GM23248 (cell line): ENCODE measurements around the gene TPP1. TPM values are rescaled to one million over a fixed set of nuclear protein-coding genes. Genes with fewer than 3 reads are reported as not detected.

Experiments
- DNase-seq: peaks from one replicate; pipeline ENCODE4 v3.0.0-alpha.2; 2015
- H2AFZ ChIP-seq: fragments of 200-600 bp; sonication (generic); 2 replicates; pipeline ENCODE4 v1.6.1; 2016; ENCODE audit warnings: antibody characterized with exemption
- H3F3A ChIP-seq: fragments of 200-600 bp; sonication (generic); 2 replicates; pipeline ENCODE4 v1.6.1; 2016; ENCODE audit warnings: mild to moderate bottlenecking, antibody characterized with exemption, mixed run types; ENCODE audit not compliant: insufficient read depth
- H3K27ac ChIP-seq: fragments of 200-600 bp; sonication (generic); 2 replicates; pipeline ENCODE4 v1.5.1; 2016; ENCODE audit warnings: mild to moderate bottlenecking
- H3K27me3 ChIP-seq: fragments of 200-600 bp; sonication (generic); replicated peaks from 2 replicates; pipeline ENCODE4 v1.6.1; 2016; ENCODE audit warnings: mild to moderate bottlenecking; ENCODE audit not compliant: insufficient read depth
- H3K36me3 ChIP-seq: fragments of 200-600 bp; sonication (generic); 2 replicates; pipeline ENCODE4 v1.6.1; 2016; ENCODE audit warnings: low read depth, mild to moderate bottlenecking
- H3K4me1 ChIP-seq: fragments of 200-600 bp; sonication (generic); 2 replicates; pipeline ENCODE4 v1.6.1; 2016; ENCODE audit warnings: mild to moderate bottlenecking; ENCODE audit not compliant: insufficient read depth
- H3K4me2 ChIP-seq: fragments of 200-600 bp; sonication (generic); one replicate; pipeline ENCODE4 v1.6.1; 2016; ENCODE audit warnings: mild to moderate bottlenecking; ENCODE audit not compliant: unreplicated experiment
- H3K4me3 ChIP-seq: fragments of 200-600 bp; sonication (generic); 2 replicates; pipeline ENCODE4 v1.5.1; 2016; ENCODE audit warnings: mild to moderate bottlenecking
- H3K79me2 ChIP-seq: fragments of 200-600 bp; sonication (generic); 2 replicates; pipeline ENCODE4 v1.6.1; 2016; ENCODE audit warnings: mild to moderate bottlenecking; ENCODE audit not compliant: insufficient read depth
- H3K9ac ChIP-seq: fragments of 200-600 bp; sonication (generic); 2 replicates; pipeline ENCODE4 v1.6.1; 2016; ENCODE audit warnings: mild to moderate bottlenecking
- H3K9me2 ChIP-seq: fragments of 200-600 bp; sonication (generic); 2 replicates; pipeline ENCODE4 v1.6.1; 2016; ENCODE audit warnings: mixed run types, mild to moderate bottlenecking, moderate library complexity; ENCODE audit not compliant: insufficient read depth
- H3K9me3 ChIP-seq: fragments of 200-600 bp; sonication (generic); one replicate; pipeline ENCODE4 v1.6.1; 2017; ENCODE audit warnings: low read depth
- H4K20me1 ChIP-seq: fragments of 200-600 bp; sonication (generic); 2 replicates; pipeline ENCODE4 v1.6.0; 2016; ENCODE audit not compliant: insufficient read depth
- EZH2 ChIP-seq: fragments of 200-600 bp; sonication (generic); IDR thresholded peaks from 2 replicates; pipeline ENCODE4 v1.6.1; 2018; ENCODE audit warnings: antibody characterized with exemption, mild to moderate bottlenecking; ENCODE audit not compliant: insufficient read depth, poor library complexity, severe bottlenecking
- EZH2phosphoT487 ChIP-seq: fragments of 200-600 bp; sonication (generic); IDR thresholded peaks from 2 replicates; pipeline ENCODE4 v1.6.1; 2018; ENCODE audit warnings: antibody characterized with exemption, moderate library complexity, mild to moderate bottlenecking, low read depth; ENCODE audit not compliant: insufficient read depth
- WGBS, 2 experiments: methylation state at CpG; one replicate each; pipeline ENCODE4 v1.1.6; 2015 to 2017; ENCODE audit warnings: low lambda C conversion rate in 2 of 2, low coverage in 1 of 2; ENCODE audit errors: missing lambda C conversion rate in 2 of 2; 5-methylcytosine and 5-hydroxymethylcytosine counted together
- in situ Hi-C: fragments of 300-500 bp; cut with MboI; formaldehyde crosslinking; loops from 2 replicates; pipeline ENCODE4 v1.15.0; 2020
- polyA plus RNA-seq: library from polyadenylated mRNA; unstranded; fragments of >200 nt; fragmentation: Nextera tagmentation; extraction: Ambion mirVana; gene quantifications from 2 replicates; pipeline ENCODE4 v1.2.1, GENCODE V29; 2016
- total RNA-seq: library from RNA; depleted of rRNA; stranded (reverse); fragments of >200 nt; shearing (Covaris generic); gene quantifications from 2 replicates; pipeline ENCODE4 v1.2.3, GENCODE V29; 2014

The TPP1 gene
- total and polyA plus RNA-seq, 2 experiments from 2014 or later, result 37.6 to 66.3 TPM

DNA sequence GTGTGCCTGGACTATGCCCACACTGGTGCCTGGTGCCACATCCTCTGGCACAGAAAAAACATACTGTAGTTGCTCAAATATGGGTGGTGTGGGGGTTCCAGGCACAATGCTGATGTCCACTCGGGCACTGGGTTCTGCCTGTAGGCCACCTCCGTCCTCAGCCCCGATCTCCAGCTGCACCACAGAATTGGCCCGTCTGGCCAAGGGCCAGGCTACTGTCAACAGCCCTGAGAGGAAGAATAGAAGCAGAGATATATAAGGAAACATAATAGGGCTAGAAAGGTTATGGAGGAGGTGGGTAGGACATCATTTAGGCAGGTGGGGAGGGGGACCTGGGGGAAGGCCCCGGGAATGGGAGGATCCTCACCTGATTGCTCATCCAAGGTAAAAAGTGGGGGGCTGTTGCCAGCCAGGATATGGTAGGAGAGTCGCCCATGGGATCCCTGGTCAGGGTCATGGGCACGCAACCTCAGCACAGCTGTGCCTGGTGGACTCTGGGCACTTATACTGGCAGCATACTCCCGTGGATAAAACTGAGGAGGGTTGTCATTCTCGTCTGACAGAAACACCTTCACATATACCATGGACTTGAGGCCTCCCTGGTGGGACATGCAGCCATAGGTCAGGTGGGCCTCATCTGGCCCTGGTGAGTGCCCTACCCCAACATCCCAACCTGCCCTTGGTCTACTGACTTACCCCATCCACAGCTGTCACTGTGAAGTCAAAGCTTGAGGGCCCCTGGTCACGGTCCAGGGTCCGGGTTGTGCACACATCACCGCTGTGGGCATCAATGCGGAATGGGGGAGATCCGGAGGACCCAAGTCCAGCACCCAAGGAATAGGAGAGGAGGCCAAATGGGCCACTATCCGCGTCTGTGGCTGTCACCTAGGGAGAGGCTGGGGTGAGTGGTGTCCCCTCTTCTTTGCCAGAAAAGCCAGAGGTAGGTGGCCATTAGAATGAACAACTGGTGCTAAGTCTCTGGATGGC is 14.5 kb upstream of the TPP1 start:
- Histone ChIP-seq H3K27ac (no peak overlapping the region), H2AFZ (no peak overlapping the region), H3K36me3 (no peaks in the 10 kb centered on the region), H3K4me1 (peaks cover 21% of the 10 kb centered on the region), H3F3A (peaks cover 28% of the 10 kb centered on the region), H3K9ac (no peak overlapping the region), H3K79me2 (no peaks in the 10 kb centered on the region), H3K4me2 (no peak overlapping the region), H3K9me3 (no peaks in the 10 kb centered on the region), H3K27me3 (no peaks in the 10 kb centered on the region), H3K9me2 (no peaks in the 10 kb centered on the region), H3K4me3 (no peak overlapping the region), H4K20me1 (no peaks in the 10 kb centered on the region)
- DNase-seq, result no peak
- WGBS, 2 experiments, result 88 to 90% methylated on average over 15 to 16 of the region's 16 CpGs
- in situ Hi-C loops, result no loop called here
- no peak for TF ChIP-seq EZH2
- TF ChIP-seq EZH2phosphoT487, result no peak

DNA sequence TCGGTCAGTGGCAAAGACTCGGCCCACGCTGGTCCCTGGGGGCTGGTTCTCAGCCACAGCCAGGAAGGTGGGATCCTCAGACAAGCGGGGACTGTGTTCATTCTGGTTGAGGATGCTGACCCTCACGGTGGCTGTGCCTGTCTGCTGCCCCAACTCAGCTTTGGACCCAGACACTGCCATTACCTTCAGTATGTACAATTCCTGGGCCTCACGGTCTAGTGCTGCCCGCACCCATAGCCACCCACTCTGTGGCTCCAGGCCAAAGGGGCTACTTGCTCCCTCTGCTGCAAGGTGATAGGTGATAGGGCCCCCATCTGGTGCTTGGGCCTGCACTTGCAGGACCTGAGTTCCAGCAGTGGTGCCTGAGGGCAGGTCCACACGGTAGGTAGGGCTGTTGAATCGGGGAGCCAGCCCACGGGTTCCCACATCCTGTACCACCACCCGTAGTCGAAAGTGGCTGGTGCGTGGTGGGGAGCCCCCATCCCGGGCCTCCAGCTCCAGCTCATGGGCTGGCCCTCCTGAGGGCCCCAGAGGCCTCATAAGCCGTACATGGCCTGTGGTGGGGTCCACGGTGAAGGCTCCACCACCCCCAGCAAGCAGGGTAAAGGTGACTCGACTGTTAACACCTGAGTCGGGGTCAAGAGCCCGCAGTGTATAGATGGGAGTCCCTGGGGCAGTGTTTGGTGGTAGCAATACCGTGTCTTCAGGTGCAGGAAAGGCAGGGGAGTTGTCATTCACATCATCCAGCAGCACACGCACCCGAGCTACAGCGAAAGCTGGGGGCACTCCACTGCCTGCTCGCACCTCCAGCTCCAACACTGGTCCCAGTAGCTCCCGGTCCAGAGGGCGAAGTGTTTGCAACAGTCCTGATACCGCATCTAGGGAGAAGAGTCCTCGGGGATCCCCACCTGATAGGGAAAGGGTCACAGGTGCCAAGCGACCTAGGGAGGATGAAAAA is 13.2 kb upstream of the TPP1 start:
- no peaks in the 10 kb centered on the region for H4K20me1 ChIP-seq
- no peak for DNase-seq
- TF ChIP-seq EZH2phosphoT487 (no peak), EZH2 (no peak)
- H3K27ac ChIP-seq, result no peak overlapping the region
- H3K9ac ChIP-seq, result no peak overlapping the region
- WGBS, 2 experiments, result 86 to 88% methylated on average over 29 of the region's 29 CpGs
- no peaks in the 10 kb centered on the region for H3K79me2 ChIP-seq
- peaks cover 8% of the 10 kb centered on the region for H3K4me1 ChIP-seq
- H3K4me3 ChIP-seq, result no peak overlapping the region
- no peak overlapping the region for H2AFZ ChIP-seq
- H3K27me3 ChIP-seq, result no peaks in the 10 kb centered on the region
- no peaks in the 10 kb centered on the region for H3K36me3 ChIP-seq
- no peaks in the 10 kb centered on the region for H3K9me3 ChIP-seq
- in situ Hi-C loops, result no loop called here
- no peaks in the 10 kb centered on the region for H3K9me2 ChIP-seq
- no peak overlapping the region for H3K4me2 ChIP-seq
- peaks cover 17% of the 10 kb centered on the region for H3F3A ChIP-seq

DNA sequence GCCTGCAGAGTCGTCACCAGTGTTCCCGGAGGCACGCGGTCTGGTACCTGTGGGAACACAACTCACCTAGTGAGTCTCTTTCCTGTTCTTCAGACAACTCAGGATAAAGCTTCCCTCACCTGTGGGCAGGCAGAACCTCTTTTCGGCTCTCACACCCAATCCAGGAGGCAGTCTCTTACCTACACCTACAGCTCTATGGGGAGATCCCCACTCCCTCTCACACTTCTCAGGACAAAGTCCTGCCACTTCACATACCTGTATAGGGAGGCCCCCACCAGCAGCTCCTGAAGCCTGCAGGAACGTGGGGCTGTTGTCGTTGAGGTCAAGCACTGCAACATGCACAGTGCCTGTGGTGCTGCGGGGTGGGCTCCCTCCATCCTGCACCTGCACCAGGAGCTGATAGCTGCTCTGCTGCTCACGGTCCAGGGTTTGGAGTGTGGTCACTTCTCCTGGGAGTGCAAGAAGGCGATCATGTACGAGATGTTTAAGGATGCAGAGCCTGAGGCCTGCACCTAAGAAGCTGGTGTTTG is 12.2 kb upstream of the TPP1 start:
- 90 to 92% methylated on average over 11 of the region's 11 CpGs for WGBS, 2 experiments
- Histone ChIP-seq H3K9me2 (no peaks in the 10 kb centered on the region), H3K79me2 (no peaks in the 10 kb centered on the region), H3K4me1 (peaks cover 7% of the 10 kb centered on the region; the same call in 1 of the 2 replicates), H3K9ac (no peak overlapping the region), H3K27ac (no peak overlapping the region), H3K36me3 (no peaks in the 10 kb centered on the region), H3F3A (peaks cover 9% of the 10 kb centered on the region), H4K20me1 (no peaks in the 10 kb centered on the region), H3K4me2 (no peak overlapping the region), H3K4me3 (no peak overlapping the region), H2AFZ (no peak overlapping the region), H3K27me3 (no peaks in the 10 kb centered on the region), H3K9me3 (no peaks in the 10 kb centered on the region)
- no peak for TF ChIP-seq EZH2phosphoT487
- in situ Hi-C loops, result no loop called here
- DNase-seq, result no peak

DNA sequence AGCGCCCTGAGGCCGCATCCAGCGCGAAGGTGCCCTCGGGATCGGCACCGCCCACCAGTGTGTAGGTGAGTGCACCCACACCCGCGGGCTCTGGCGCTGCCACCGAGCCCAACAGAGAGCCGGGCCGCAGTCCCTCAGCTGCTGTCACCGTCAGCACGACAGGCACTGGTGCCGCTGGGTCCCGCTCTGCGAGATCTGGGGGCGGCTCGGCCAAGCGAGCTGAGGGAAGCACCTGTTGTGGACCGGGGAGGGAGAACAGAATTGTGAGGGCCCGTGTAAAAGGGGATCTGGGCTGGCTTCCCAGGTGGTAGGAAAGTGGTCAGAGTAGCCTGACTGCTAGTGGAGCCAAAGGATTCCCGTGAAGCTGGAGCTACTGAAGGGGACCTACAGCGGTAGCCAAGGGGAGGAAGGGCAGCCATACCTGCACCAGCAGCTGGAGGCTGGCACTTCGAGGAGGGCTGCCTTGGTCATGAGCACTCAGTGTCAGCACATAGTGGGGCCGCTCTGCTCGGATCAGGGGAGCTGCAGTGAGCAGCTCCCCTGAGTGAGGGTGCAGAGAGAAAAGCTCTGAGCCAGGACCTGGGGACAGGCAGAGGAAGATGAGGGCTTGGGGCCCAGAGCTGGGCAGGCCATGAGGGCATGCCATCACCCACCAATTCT is 11.5 kb upstream of the TPP1 start:
- Histone ChIP-seq H3K79me2 (no peaks in the 10 kb centered on the region), H4K20me1 (no peaks in the 10 kb centered on the region), H3K27ac (no peak overlapping the region), H3F3A (peaks cover 9% of the 10 kb centered on the region), H3K4me2 (no peak overlapping the region), H3K4me1 (peaks cover 7% of the 10 kb centered on the region; the same call in 1 of the 2 replicates), H3K9me3 (no peaks in the 10 kb centered on the region), H3K9ac (no peak overlapping the region), H3K27me3 (no peaks in the 10 kb centered on the region), H2AFZ (no peak overlapping the region), H3K36me3 (no peaks in the 10 kb centered on the region), H3K4me3 (no peak overlapping the region), H3K9me2 (no peaks in the 10 kb centered on the region)
- TF ChIP-seq EZH2phosphoT487 (no peak), EZH2 (no peak)
- in situ Hi-C loops, result no loop called here
- DNase-seq, result no peak
- 96% methylated on average over 27 to 28 of the region's 28 CpGs for WGBS, 2 experiments
